Measurements from ENCODE around the gene CSF3R.
A peak's percentile ranks its signal among the peaks of the same experiment; 100 is the strongest.
"Not testable (repeated sequence)": the region's sequence is repeated elsewhere in the genome, so short reads cannot be mapped to it uniquely, and the experiment has no call there.

Gene CSF3R

DNA sequence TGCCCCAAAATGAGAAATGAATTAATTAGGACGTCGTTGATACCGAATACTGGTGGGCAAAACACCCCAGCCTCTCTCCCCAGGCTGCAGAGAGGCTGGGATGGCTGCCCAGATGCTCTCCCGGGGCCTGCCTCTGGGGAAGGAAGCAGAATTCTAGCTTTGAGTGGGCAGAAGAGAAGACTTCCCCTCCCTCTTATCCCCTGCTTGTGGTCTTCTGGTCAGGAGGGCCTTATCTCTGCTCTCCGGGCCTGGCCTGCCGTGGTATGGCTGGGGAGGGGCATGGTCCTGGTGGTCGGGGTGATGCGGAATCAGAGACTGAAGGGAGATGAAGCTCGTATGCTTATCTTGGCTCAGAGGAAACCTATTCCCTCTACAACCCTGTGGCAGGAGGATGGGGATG is 9.8 kb upstream of the CSF3R start:
- H2BK120ac ChIP-seq (ENCODE audit: low read depth, low read length): no peak overlapping the region
- no peak overlapping the region for H3K4ac ChIP-seq (ENCODE audit: low read depth in 1 of 2, low read length in 2 of 2)
- H3K27ac ChIP-seq (ENCODE audit: low read length, poor library complexity, severe bottlenecking): no peak overlapping the region
- no peak for DNase-seq
- H3K36me3 ChIP-seq (ENCODE audit: control insufficient read depth in 1 of 2, insufficient read depth in 2 of 2, low read depth in 1 of 2, low read length in 2 of 2): no peaks in the 10 kb centered on the region
- no peak overlapping the region for H2BK12ac ChIP-seq (ENCODE audit: low read length in 2 of 2)
- WGBS: 41% methylated on average over 6 of the region's 9 CpGs
- no peak overlapping the region for H2BK15ac ChIP-seq (ENCODE audit: low read depth, poor library complexity, severe bottlenecking)
- no peak overlapping the region for H4K8ac ChIP-seq (ENCODE audit: low read length)
- H2AK5ac ChIP-seq (ENCODE audit: low read length, severe bottlenecking): no peak overlapping the region
- H3K27me3 ChIP-seq (ENCODE audit: control insufficient read depth in 1 of 2, insufficient read depth in 1 of 2, low read length in 2 of 2): peaks cover 9 to 39% of the 10 kb centered on the region in 2 experiments
- H3K9me3 ChIP-seq (ENCODE audit: control insufficient read depth, low read length): no peaks in the 10 kb centered on the region
- peak overlapping the region in 1 of 2 experiments; percentile 8 for H3K18ac ChIP-seq (ENCODE audit: low read depth in 1 of 2, low read length in 2 of 2)
- no peaks in the 10 kb centered on the region for H3K4me1 ChIP-seq (ENCODE audit: control insufficient read depth, insufficient read depth, low read depth, low read length)
- no peak overlapping the region for H3K23ac ChIP-seq (ENCODE audit: low read length in 2 of 2)
- peak overlapping the region in 1 of 2 experiments; percentile 51 for H3K14ac ChIP-seq (ENCODE audit: low read length in 2 of 2)
- H3K4me3 ChIP-seq (ENCODE audit: insufficient read depth in 1 of 2, low read depth in 1 of 2, low read length in 2 of 2): no peak overlapping the region
- H2BK5ac ChIP-seq (ENCODE audit: low read depth, low read length, poor library complexity, severe bottlenecking): no peak overlapping the region
- no peaks in the 10 kb centered on the region for H3K79me1 ChIP-seq (replicated peaks; ENCODE audit: low read length, poor library complexity, severe bottlenecking)
- H2AFZ ChIP-seq (ENCODE audit: low read depth, low read length): no peak overlapping the region
- H3K9ac ChIP-seq (ENCODE audit: low read length): no peak overlapping the region
- no peak overlapping the region for H3K4me2 ChIP-seq (ENCODE audit: low read length, poor library complexity, severe bottlenecking)
- H4K91ac ChIP-seq (ENCODE audit: low read length): no peak overlapping the region

DNA sequence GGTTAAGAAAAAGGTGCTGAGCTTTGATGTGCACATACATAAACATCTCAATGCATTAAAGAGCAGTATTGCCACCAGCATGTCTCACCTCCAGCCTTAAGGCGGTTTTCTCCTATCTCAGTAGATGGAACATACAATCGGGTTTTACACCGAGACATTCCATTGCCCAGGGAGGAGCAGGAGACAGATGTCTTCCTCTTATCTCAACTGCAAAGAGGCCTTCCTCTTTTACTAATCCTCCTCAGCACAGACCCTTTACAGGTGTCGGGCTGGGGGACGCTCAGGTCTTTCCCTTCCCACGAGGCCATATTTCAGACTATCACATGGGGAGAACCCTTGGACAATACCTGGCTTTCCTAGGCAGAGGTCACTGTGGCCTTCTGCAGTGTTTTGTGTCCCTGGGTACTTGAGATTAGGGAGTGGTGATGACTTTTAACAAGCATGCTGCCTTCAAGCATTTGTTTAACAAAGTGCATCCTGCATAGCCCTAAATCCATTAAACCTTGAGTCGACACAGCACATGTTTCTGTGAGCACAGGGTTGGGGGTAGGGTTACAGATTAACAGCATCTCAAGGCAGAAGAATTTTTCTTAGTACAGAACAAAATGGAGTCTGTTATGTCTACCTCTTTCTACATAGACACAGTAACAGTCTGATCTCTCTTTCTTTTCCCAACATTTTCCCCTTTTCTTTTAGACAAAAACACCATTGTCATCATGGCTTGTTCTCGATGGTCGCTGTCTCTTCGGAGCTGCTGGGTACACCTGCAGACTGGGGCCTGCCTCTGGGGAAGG is 6.7 kb upstream of the CSF3R start:
- H3K14ac ChIP-seq (ENCODE audit: low read length in 2 of 2); H3K36me3 ChIP-seq (ENCODE audit: control insufficient read depth in 1 of 2, insufficient read depth in 2 of 2, low read depth in 1 of 2, low read length in 2 of 2); H2BK12ac ChIP-seq (ENCODE audit: low read length in 2 of 2); H3K79me1 ChIP-seq (replicated peaks; ENCODE audit: low read length, poor library complexity, severe bottlenecking); H3K18ac ChIP-seq (ENCODE audit: low read depth in 1 of 2, low read length in 2 of 2); H2BK120ac ChIP-seq (ENCODE audit: low read depth, low read length); H3K23ac ChIP-seq (ENCODE audit: low read length in 2 of 2); H4K91ac ChIP-seq (ENCODE audit: low read length); H2BK15ac ChIP-seq (ENCODE audit: low read depth, poor library complexity, severe bottlenecking); H3K9me3 ChIP-seq (ENCODE audit: control insufficient read depth, low read length); H3K4ac ChIP-seq (ENCODE audit: low read depth in 1 of 2, low read length in 2 of 2); H4K8ac ChIP-seq (ENCODE audit: low read length); H3K4me1 ChIP-seq (ENCODE audit: control insufficient read depth, insufficient read depth, low read depth, low read length); H2AK5ac ChIP-seq (ENCODE audit: low read length, severe bottlenecking); DNase-seq; H3K4me2 ChIP-seq (ENCODE audit: low read length, poor library complexity, severe bottlenecking); H3K4me3 ChIP-seq (ENCODE audit: insufficient read depth in 1 of 2, low read depth in 1 of 2, low read length in 2 of 2); H3K9ac ChIP-seq (ENCODE audit: low read length); H2AFZ ChIP-seq (ENCODE audit: low read depth, low read length); H2BK5ac ChIP-seq (ENCODE audit: low read depth, low read length, poor library complexity, severe bottlenecking); H3K27ac ChIP-seq (ENCODE audit: low read length, poor library complexity, severe bottlenecking): not testable (repeated sequence)
- WGBS: 59% methylated on average over 9 of the region's 10 CpGs
- peaks cover 12 to 39% of the 10 kb centered on the region in 2 experiments for H3K27me3 ChIP-seq (ENCODE audit: control insufficient read depth in 1 of 2, insufficient read depth in 1 of 2, low read length in 2 of 2)

DNA sequence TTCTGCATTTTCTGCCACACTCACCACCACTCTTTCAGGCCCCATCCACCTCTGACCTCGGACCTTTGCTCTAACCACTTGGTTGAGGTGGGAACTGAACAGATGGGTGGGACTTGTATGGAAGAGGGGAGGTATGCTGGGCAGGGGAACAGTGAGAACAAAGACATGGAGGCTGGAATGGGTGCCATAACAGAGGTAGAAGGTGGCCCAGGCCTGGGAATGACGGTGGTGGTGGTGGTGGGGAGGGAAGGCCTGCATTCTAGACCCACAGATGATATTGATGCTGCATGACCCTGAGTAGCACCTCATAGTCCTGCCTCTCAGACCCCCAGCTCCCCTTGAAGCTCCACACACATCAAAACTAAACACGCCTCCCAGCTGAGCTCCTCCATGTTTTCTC is 5.2 kb upstream of the CSF3R start:
- no peak overlapping the region for H4K8ac ChIP-seq (ENCODE audit: low read length)
- no peak overlapping the region for H3K4me2 ChIP-seq (ENCODE audit: low read length, poor library complexity, severe bottlenecking)

DNA sequence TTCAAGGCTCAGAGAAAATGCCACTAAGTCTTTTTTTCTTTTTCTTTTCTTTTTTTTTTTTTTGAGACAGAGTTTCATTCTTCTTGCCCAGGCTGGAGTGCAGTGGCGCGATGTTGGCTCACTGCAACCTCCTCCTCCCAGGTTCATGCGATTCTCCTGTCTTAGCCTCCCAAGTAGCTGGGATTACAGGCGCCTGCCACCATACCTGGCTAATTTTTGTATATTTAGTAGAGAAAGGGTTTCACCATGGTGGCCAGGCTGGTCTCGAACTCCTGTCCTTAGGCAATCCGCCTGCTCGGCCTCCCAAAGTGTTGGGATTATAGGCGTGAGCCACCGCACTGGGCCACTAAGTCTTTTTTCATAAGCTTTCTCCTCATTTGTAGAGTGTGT is 4.6 kb upstream of the CSF3R start:
- not testable (repeated sequence) for H3K23ac ChIP-seq (ENCODE audit: low read length in 2 of 2); H3K18ac ChIP-seq (ENCODE audit: low read depth in 1 of 2, low read length in 2 of 2); H3K4me2 ChIP-seq (ENCODE audit: low read length, poor library complexity, severe bottlenecking); H3K9me3 ChIP-seq (ENCODE audit: control insufficient read depth, low read length); H3K9ac ChIP-seq (ENCODE audit: low read length); H2BK5ac ChIP-seq (ENCODE audit: low read depth, low read length, poor library complexity, severe bottlenecking); H3K14ac ChIP-seq (ENCODE audit: low read length in 2 of 2); H4K8ac ChIP-seq (ENCODE audit: low read length); H4K91ac ChIP-seq (ENCODE audit: low read length); H2BK12ac ChIP-seq (ENCODE audit: low read length in 2 of 2); H3K79me1 ChIP-seq (replicated peaks; ENCODE audit: low read length, poor library complexity, severe bottlenecking); H2AK5ac ChIP-seq (ENCODE audit: low read length, severe bottlenecking); H3K36me3 ChIP-seq (ENCODE audit: control insufficient read depth in 1 of 2, insufficient read depth in 2 of 2, low read depth in 1 of 2, low read length in 2 of 2); H2BK15ac ChIP-seq (ENCODE audit: low read depth, poor library complexity, severe bottlenecking); H3K27ac ChIP-seq (ENCODE audit: low read length, poor library complexity, severe bottlenecking); H3K4me3 ChIP-seq (ENCODE audit: insufficient read depth in 1 of 2, low read depth in 1 of 2, low read length in 2 of 2); H2BK120ac ChIP-seq (ENCODE audit: low read depth, low read length); H3K4me1 ChIP-seq (ENCODE audit: control insufficient read depth, insufficient read depth, low read depth, low read length); DNase-seq; H3K4ac ChIP-seq (ENCODE audit: low read depth in 1 of 2, low read length in 2 of 2); H2AFZ ChIP-seq (ENCODE audit: low read depth, low read length)
- peaks cover 23 to 35% of the 10 kb centered on the region in 2 experiments for H3K27me3 ChIP-seq (ENCODE audit: control insufficient read depth in 1 of 2, insufficient read depth in 1 of 2, low read length in 2 of 2)
- WGBS: 91% methylated on average over 9 of the region's 9 CpGs

More for the DNA sequence above, 5.2 kb upstream of the CSF3R start:
- Histone ChIP-seq H2AK5ac (ENCODE audit: low read length, severe bottlenecking) (no peak overlapping the region), H2BK5ac (ENCODE audit: low read depth, low read length, poor library complexity, severe bottlenecking) (no peak overlapping the region), H3K9me3 (ENCODE audit: control insufficient read depth, low read length) (no peaks in the 10 kb centered on the region), H3K4me1 (ENCODE audit: control insufficient read depth, insufficient read depth, low read depth, low read length) (no peaks in the 10 kb centered on the region), H3K36me3 (ENCODE audit: control insufficient read depth in 1 of 2, insufficient read depth in 2 of 2, low read depth in 1 of 2, low read length in 2 of 2) (no peaks in the 10 kb centered on the region), H3K14ac (ENCODE audit: low read length in 2 of 2) (no peak overlapping the region), H3K23ac (ENCODE audit: low read length in 2 of 2) (no peak overlapping the region), H3K18ac (ENCODE audit: low read depth in 1 of 2, low read length in 2 of 2) (no peak overlapping the region), H2BK15ac (ENCODE audit: low read depth, poor library complexity, severe bottlenecking) (no peak overlapping the region), H3K4me3 (ENCODE audit: insufficient read depth in 1 of 2, low read depth in 1 of 2, low read length in 2 of 2) (no peak overlapping the region), H3K27me3 (ENCODE audit: control insufficient read depth in 1 of 2, insufficient read depth in 1 of 2, low read length in 2 of 2) (peaks cover 20 to 37% of the 10 kb centered on the region in 2 experiments), H3K9ac (ENCODE audit: low read length) (no peak overlapping the region), H4K91ac (ENCODE audit: low read length) (no peak overlapping the region), H2BK12ac (ENCODE audit: low read length in 2 of 2) (no peak overlapping the region), H3K79me1 (replicated peaks; ENCODE audit: low read length, poor library complexity, severe bottlenecking) (no peaks in the 10 kb centered on the region), H3K27ac (ENCODE audit: low read length, poor library complexity, severe bottlenecking) (no peak overlapping the region), H3K4ac (ENCODE audit: low read depth in 1 of 2, low read length in 2 of 2) (no peak overlapping the region), H2AFZ (ENCODE audit: low read depth, low read length) (no peak overlapping the region), H2BK120ac (ENCODE audit: low read depth, low read length) (no peak overlapping the region)
- no peak for DNase-seq
- WGBS: 74% methylated on average over 3 of the region's 3 CpGs

Measured in mesenchymal stem cell (in vitro differentiated cells and primary cell).